Measurements from ENCODE around the gene PTPRN. TPM values are rescaled to one million over a fixed set of nuclear protein-coding genes. Genes with fewer than 3 reads are reported as not detected.

Gene PTPRN
- total and polyA plus RNA-seq, 3 donors from 2014 or later, result 1.7 to 6.0 (median 3.5) TPM

DNA sequence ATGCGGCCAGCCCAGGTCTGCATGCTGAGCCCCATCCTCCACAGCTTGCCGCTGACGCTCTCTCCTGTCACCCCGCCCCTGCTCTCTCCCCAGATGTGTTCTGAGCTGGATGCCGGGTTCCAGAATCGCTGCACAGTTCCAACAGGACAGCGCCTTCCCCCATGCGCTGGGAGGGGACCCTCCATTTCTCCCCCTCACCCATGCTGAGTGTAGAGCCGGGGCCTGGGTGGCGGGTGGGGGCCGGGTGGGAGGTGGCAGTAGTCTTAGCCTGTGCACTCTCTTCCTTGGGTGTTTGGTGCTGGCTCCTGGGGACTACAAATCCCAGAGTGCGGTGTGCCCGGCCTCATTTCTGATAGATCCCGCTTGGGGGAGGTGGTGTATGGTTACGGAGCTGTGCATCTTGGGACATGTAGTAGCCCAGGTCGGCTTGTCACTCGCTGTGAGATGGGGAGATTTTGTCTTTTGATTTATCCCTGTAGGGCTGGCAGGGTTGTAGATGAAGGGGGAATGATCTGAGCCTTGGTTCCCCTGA lies 23.2 kb downstream of the PTPRN start:
- 79 to 80% methylated on average over 15 to 17 of the region's 17 CpGs for WGBS, 2 donors
- Histone ChIP-seq H3K27me3 (no peaks in the 10 kb centered on the region), H3K9me3 (no peaks in the 10 kb centered on the region), H3K36me3 (ENCODE audit: low read depth, missing control alignments) (no peaks in the 10 kb centered on the region), H3K27ac (peak overlapping the region; percentile 5 to 58), H3K4me3 (no peak overlapping the region), H3K4me1 (peaks cover 22% of the 10 kb centered on the region)
- intact Hi-C loops (cut with DNase I; ENCODE audit: low total_unique reads), result no loop called here
- DNase-seq, result peak; percentile 75
- no peak for TF ChIP-seq POLR2A (IDR thresholded peaks at IDR 0.05)
- TF ChIP-seq, protein P1, sequence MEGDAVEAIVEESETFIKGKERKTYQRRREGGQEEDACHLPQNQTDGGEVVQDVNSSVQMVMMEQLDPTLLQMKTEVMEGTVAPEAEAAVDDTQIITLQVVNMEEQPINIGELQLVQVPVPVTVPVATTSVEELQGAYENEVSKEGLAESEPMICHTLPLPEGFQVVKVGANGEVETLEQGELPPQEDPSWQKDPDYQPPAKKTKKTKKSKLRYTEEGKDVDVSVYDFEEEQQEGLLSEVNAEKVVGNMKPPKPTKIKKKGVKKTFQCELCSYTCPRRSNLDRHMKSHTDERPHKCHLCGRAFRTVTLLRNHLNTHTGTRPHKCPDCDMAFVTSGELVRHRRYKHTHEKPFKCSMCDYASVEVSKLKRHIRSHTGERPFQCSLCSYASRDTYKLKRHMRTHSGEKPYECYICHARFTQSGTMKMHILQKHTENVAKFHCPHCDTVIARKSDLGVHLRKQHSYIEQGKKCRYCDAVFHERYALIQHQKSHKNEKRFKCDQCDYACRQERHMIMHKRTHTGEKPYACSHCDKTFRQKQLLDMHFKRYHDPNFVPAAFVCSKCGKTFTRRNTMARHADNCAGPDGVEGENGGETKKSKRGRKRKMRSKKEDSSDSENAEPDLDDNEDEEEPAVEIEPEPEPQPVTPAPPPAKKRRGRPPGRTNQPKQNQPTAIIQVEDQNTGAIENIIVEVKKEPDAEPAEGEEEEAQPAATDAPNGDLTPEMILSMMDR (IDR thresholded peaks at IDR 0.05), result no peak

DNA sequence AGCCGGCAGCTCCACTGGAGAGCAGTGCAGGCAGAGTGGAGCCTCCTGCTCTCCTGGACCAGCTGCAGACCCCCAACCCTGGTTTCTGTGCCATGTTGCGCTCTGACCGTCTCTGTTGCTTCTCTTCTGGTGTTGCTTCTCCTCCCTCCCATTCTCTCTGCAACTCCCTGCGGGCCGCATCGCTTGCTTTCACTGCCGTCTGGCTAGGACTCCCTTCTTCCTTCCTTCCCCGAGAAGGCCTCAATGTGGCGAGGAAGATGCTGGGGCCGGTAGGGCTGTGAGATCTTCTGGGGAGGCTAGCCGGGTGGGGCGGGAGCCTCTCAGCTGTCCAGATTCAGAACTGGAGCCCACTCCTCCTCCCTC lies 23.8 kb downstream of the PTPRN start:
- Histone ChIP-seq H3K4me3 (no peak overlapping the region), H3K27ac (peak overlapping the region in 1 of 2 donors; percentile 5), H3K9me3 (no peaks in the 10 kb centered on the region), H3K27me3 (no peaks in the 10 kb centered on the region), H3K4me1 (peaks cover 25% of the 10 kb centered on the region), H3K36me3 (ENCODE audit: low read depth, missing control alignments) (no peaks in the 10 kb centered on the region)
- DNase-seq, result no peak
- TF ChIP-seq, protein P1 (IDR thresholded peaks at IDR 0.05), result no peak
- no peak for TF ChIP-seq POLR2A (IDR thresholded peaks at IDR 0.05)
- WGBS, 2 donors, result 85 to 95% methylated on average over 10 to 12 of the region's 12 CpGs
- intact Hi-C loops (cut with DNase I; ENCODE audit: low total_unique reads), result no loop called here

DNA sequence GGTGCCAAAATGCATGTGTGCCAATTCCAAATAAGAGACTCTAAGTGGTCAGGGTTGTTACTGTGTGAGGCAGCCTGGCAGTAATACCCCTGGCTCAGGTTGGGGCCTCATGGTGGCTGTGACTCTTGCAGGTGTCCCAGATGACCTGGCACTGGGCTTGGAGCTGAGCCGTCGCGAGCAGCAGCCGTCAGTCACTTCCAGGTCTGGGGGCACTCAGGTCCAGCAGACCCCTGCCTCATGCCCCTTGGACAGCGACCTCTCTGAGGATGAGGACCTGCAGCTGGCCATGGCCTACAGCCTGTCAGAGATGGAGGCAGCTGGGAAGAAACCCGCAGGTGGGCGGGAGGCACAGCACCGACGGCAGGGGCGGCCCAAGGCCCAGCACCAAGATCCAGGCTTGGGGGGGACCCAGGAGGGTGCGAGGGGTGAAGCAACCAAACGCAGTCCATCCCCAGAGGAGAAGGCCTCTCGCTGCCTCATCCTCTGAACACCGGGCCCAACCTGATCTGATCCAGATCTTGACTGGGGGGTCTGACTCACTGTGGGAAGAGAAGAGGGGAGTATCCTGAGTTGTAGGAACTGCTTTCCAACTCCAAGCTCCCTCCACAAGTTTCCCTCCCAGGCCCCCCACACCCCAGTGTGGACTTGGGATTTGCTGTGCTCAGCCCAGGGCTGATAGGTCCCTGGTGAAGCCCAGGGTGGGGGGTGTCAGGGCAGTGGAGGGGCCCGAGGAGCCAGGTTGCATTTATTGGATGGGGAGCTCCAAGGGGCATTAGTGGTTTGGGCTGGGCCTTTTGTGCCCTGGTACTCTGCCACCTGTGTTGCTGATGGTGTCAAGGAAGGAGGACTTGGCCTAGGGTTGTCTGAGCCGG lies 24.5 kb downstream of the PTPRN start:
- no peak for DNase-seq
- Histone ChIP-seq H3K27ac (no peak overlapping the region), H3K9me3 (no peaks in the 10 kb centered on the region), H3K27me3 (no peaks in the 10 kb centered on the region), H3K4me3 (no peak overlapping the region), H3K36me3 (ENCODE audit: low read depth, missing control alignments) (no peaks in the 10 kb centered on the region), H3K4me1 (peaks cover 26% of the 10 kb centered on the region)
- 88 to 90% methylated on average over 11 to 16 of the region's 16 CpGs for WGBS, 2 donors
- intact Hi-C loops (cut with DNase I; ENCODE audit: low total_unique reads), result no loop called here
- TF ChIP-seq POLR2A (IDR thresholded peaks at IDR 0.05), result no peak
- TF ChIP-seq, protein P1 (IDR thresholded peaks at IDR 0.05), result no peak

DNA sequence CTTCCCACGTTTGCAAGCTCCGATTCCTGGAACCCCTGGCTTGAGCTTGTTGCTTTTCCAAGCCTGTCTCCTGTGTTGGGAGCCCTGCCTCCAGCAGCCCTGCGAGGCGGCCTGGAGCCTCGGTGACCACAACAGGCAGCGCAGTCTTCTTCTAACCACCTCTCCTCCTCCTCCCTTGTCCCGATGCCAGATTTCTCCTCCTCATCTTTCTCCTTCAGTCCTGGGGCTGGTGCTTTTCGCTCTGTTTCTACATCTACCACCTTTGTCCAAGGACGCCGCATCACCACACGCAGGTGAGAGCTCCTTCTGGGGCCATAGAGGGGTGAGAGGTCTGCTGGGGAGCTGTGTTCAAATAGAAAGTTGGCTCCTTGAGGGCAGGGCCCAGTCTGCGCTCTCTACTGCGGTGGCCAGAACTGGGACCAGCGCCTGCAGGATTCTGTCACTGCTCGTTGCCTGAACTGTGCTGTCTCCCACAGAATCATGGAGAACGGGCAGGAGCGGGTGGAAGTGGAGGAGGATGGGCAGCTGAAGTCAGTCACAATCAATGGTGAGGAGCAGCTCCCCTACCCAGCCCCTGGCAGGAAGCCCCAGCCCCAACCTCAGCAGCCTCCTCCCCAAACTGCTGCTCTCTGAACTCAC lies 26.1 kb downstream of the PTPRN start:
- H3K27me3 ChIP-seq, result no peaks in the 10 kb centered on the region
- TF ChIP-seq POLR2A (IDR thresholded peaks at IDR 0.05), result no peak
- TF ChIP-seq, protein P1 (IDR thresholded peaks at IDR 0.05), result no peak
- DNase-seq, result no peak
- no peak overlapping the region for H3K4me3 ChIP-seq
- H3K27ac ChIP-seq, result no peak overlapping the region
- 83 to 89% methylated on average over 13 to 17 of the region's 17 CpGs for WGBS, 2 donors
- intact Hi-C loops (cut with DNase I; ENCODE audit: low total_unique reads), result no loop called here
- no peaks in the 10 kb centered on the region for H3K9me3 ChIP-seq
- peaks cover 26% of the 10 kb centered on the region for H3K4me1 ChIP-seq
- H3K36me3 ChIP-seq (ENCODE audit: low read depth, missing control alignments), result no peaks in the 10 kb centered on the region
